ENCODE results near the gene TAS2R50. TPM values are rescaled to one million over a fixed set of nuclear protein-coding genes. Genes with fewer than 3 reads are reported as not detected.

The TAS2R50 gene
- total RNA-seq, 2 donors from 2014 or later, result 1.5 to 7.1 TPM

GRCh38 chr12:10957741-10958140 is 29.0 kb downstream of the TAS2R50 start:
- TF ChIP-seq, protein P1, sequence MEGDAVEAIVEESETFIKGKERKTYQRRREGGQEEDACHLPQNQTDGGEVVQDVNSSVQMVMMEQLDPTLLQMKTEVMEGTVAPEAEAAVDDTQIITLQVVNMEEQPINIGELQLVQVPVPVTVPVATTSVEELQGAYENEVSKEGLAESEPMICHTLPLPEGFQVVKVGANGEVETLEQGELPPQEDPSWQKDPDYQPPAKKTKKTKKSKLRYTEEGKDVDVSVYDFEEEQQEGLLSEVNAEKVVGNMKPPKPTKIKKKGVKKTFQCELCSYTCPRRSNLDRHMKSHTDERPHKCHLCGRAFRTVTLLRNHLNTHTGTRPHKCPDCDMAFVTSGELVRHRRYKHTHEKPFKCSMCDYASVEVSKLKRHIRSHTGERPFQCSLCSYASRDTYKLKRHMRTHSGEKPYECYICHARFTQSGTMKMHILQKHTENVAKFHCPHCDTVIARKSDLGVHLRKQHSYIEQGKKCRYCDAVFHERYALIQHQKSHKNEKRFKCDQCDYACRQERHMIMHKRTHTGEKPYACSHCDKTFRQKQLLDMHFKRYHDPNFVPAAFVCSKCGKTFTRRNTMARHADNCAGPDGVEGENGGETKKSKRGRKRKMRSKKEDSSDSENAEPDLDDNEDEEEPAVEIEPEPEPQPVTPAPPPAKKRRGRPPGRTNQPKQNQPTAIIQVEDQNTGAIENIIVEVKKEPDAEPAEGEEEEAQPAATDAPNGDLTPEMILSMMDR (IDR thresholded peaks at IDR 0.05), result no peak
- Histone ChIP-seq H3K27me3 (replicated peaks; ENCODE audit: insufficient read depth) (no peaks in the 10 kb centered on the region), H3K27ac (no peak overlapping the region), H3K9me3 (no peaks in the 10 kb centered on the region), H3K4me3 (no peak overlapping the region), H3K36me3 (no peaks in the 10 kb centered on the region), H3K4me1 (ENCODE audit: control insufficient read depth in 1 of 2, low read depth in 2 of 2) (peaks cover 0 to 5% of the 10 kb centered on the region in 2 donors)
- DNase-seq (ENCODE audit: low spot score) (no peak), ATAC-seq (ENCODE audit: insufficient number of reproducible peaks, low FRiP score, low read depth) (no peak)

DNA sequence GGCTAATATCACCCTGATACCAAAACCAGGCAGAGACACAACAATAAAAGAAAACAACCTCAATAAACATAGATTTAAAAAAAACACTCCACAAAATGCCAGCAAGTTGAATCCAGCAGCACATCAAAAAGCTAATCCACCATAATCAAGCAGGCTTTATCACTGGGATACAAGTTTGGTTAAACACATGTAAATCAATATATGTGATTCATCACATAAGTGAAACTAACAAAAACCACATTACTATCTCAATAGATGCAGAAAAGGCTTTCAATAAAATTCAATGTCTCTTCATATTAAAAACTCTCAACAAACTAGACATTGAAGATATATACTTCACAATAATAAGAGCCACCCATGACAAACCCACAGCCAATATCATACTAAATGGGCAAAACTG is 30.6 kb downstream of the TAS2R50 start:
- Histone ChIP-seq H3K4me3 (no peak overlapping the region), H3K9me3 (no peaks in the 10 kb centered on the region), H3K4me1 (ENCODE audit: control insufficient read depth in 1 of 2, low read depth in 2 of 2) (peaks cover 0 to 7% of the 10 kb centered on the region in 2 donors), H3K27me3 (replicated peaks; ENCODE audit: insufficient read depth) (no peaks in the 10 kb centered on the region), H3K36me3 (no peaks in the 10 kb centered on the region), H3K27ac (no peak overlapping the region)
- no peak for DNase-seq (ENCODE audit: low spot score)
- TF ChIP-seq, protein P1 (IDR thresholded peaks at IDR 0.05), result no peak
- ATAC-seq (ENCODE audit: insufficient number of reproducible peaks, low FRiP score, low read depth), result no peak

DNA sequence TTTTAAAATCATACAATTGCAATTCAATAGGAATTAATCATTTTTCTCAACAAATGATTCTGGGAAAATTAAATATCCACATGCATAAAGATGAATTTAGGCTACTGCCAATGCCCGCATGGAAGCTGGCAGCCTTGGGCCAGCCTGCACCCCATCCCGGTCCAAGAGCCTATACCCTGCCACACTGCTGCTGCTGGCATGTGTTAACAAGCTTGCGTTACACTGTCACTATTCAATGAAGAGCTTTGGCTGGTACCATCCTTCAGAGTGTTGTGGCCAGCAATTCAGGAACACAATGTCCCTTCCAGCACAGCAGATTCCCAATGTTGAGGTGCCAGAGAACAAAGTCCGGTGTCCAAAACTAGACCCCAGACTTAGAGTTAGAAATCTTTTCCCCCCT is 34.1 kb downstream of the TAS2R50 start:
- no peak for DNase-seq (ENCODE audit: low spot score)
- TF ChIP-seq, protein P1 (IDR thresholded peaks at IDR 0.05), result no peak
- Histone ChIP-seq H3K27me3 (replicated peaks; ENCODE audit: insufficient read depth) (no peaks in the 10 kb centered on the region), H3K36me3 (no peaks in the 10 kb centered on the region), H3K4me1 (ENCODE audit: control insufficient read depth in 1 of 2, low read depth in 2 of 2) (peaks cover 0 to 7% of the 10 kb centered on the region in 2 donors), H3K27ac (no peak overlapping the region), H3K4me3 (no peak overlapping the region), H3K9me3 (no peaks in the 10 kb centered on the region)
- no peak for ATAC-seq (ENCODE audit: insufficient number of reproducible peaks, low FRiP score, low read depth)

DNA sequence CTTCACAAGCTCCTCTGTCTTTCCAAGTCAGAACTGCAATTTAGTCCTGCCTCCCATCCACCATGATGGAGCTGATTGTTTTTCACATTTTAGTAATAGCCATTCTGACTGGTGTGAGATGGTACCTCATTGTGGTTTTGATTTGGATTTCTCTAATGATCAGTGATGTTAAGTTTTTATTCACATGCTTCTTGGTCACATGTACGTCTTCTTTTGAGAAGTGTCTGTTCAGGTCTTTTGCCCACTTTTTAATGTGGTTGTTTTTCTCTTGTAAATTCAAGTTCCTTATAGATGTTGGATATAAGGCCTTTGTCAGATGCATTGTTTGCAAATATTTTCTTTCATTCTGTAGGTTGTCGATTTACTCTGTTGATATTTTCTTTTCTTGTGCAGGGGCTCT is 43.5 kb downstream of the TAS2R50 start:
- Histone ChIP-seq H3K36me3 (no peaks in the 10 kb centered on the region), H3K9me3 (no peaks in the 10 kb centered on the region), H3K27me3 (replicated peaks; ENCODE audit: insufficient read depth) (no peaks in the 10 kb centered on the region), H3K27ac (no peak overlapping the region), H3K4me1 (ENCODE audit: control insufficient read depth in 1 of 2, low read depth in 2 of 2) (no peaks in the 10 kb centered on the region), H3K4me3 (no peak overlapping the region)
- ATAC-seq (ENCODE audit: insufficient number of reproducible peaks, low FRiP score, low read depth) (no peak), DNase-seq (ENCODE audit: low spot score) (no peak)
- TF ChIP-seq, protein P1 (IDR thresholded peaks at IDR 0.05), result no peak

- H3K9me3 ChIP-seq, result no peaks in the 10 kb centered on the region
- H3K4me1 ChIP-seq (ENCODE audit: control insufficient read depth in 1 of 2, low read depth in 2 of 2), result no peaks in the 10 kb centered on the region
- H3K4me3 ChIP-seq, result no peak overlapping the region
- ATAC-seq (ENCODE audit: insufficient number of reproducible peaks, low FRiP score, low read depth) (no peak), DNase-seq (ENCODE audit: low spot score) (no peak)
- TF ChIP-seq, protein P1 (IDR thresholded peaks at IDR 0.05), result no peak
- H3K27ac ChIP-seq, result no peak overlapping the region
- no peaks in the 10 kb centered on the region for H3K36me3 ChIP-seq
- no peaks in the 10 kb centered on the region for H3K27me3 ChIP-seq (replicated peaks; ENCODE audit: insufficient read depth)
Measured at GRCh38 chr12:10941916-10942607, 44.6 kb downstream of the TAS2R50 start.
